Activated CD4-positive, alpha-beta memory T cell treated with anti-CD3 and anti-CD28 coated beads, Interleukin-2, amount 10 ng/mL, durations not matched to agents 7 days and 5 days (primary cell): ENCODE data around the gene MXI1. TPM values are rescaled to one million over a fixed set of nuclear protein-coding genes. Genes with fewer than 3 reads are reported as not detected.
"Not testable (repeated sequence)": the region's sequence is repeated elsewhere in the genome, so short reads cannot be mapped to it uniquely, and the experiment has no call there.

Experiments used
- CTCF ChIA-PET: fragments of 350-600 bp; sonication (Branson Sonifier 250); formaldehyde crosslinking; loops from one replicate; lab custom pipeline; 2021; ENCODE audit warnings: antibody characterized with exemption, inconsistent platforms; lab: Charles Lee
- POLR2A ChIA-PET: fragments of 350-600 bp; sonication (Branson Sonifier 250); formaldehyde crosslinking; loops from one replicate; lab custom pipeline; 2021; ENCODE audit warnings: antibody characterized with exemption; lab: Charles Lee
- DNase-seq: peaks from one replicate; pipeline ENCODE4 v3.0.0-alpha.2; 2020
- H3K27ac Mint-ChIP-seq: one replicate; pipeline ENCODE4 v1.8.0; 2021; ENCODE audit warnings: mild to moderate bottlenecking, mixed read lengths
- H3K27me3 Mint-ChIP-seq: one replicate; pipeline ENCODE4 v1.8.0; 2021; ENCODE audit warnings: mixed read lengths
- H3K36me3 Mint-ChIP-seq: one replicate; pipeline ENCODE4 v1.8.0; 2021; ENCODE audit warnings: low read depth, mixed read lengths
- H3K4me1 Mint-ChIP-seq: one replicate; pipeline ENCODE4 v1.8.0; 2021; ENCODE audit warnings: mixed read lengths
- H3K4me3 Mint-ChIP-seq: one replicate; pipeline ENCODE4 v1.8.0; 2021; ENCODE audit warnings: mild to moderate bottlenecking, mixed read lengths
- H3K9me3 Mint-ChIP-seq: one replicate; pipeline ENCODE4 v1.8.0; 2021; ENCODE audit warnings: mixed read lengths
- total RNA-seq, 2 experiments: library from RNA; stranded (reverse); gene quantifications; one replicate each; pipeline ENCODE4 v1.2.3, GENCODE V29; 2021

MXI1 gene
- total RNA-seq, 2 experiments from 2014 or later = 74.2 to 75.4 TPM

- no peak overlapping the region for H3K27ac Mint-ChIP-seq
- H3K9me3 Mint-ChIP-seq = peaks cover 11% of the 10 kb centered on the region
- no peak for DNase-seq
- peaks cover 3% of the 10 kb centered on the region for H3K27me3 Mint-ChIP-seq
- H3K4me3 Mint-ChIP-seq = no peak overlapping the region
- H3K4me1 Mint-ChIP-seq = peaks cover 23% of the 10 kb centered on the region
- H3K36me3 Mint-ChIP-seq = peaks cover 7% of the 10 kb centered on the region
- ChIA-PET CTCF (interaction anchor here (0.6 to 1.9 kb wide), 2 partner anchors 200 to 229 kb away, joined by 3 to 4 read pairs; no protein-coding TSS in a partner anchor), POLR2A (interaction anchor here (3.1 kb wide), 1 partner anchor 181 kb away, joined by 9 read pairs; no protein-coding TSS in a partner anchor)
These were observed 110.8 kb downstream of the MXI1 start for GRCh38 chr10:110317866-110318850.

- CTCF ChIA-PET = interaction anchor here (1.5 to 2.4 kb wide), 2 partner anchors 32 to 224 kb away, joined by 4 to 13 read pairs; no protein-coding TSS in a partner anchor
- POLR2A ChIA-PET = interaction anchor here (1.2 to 2.2 kb wide), 3 partner anchors 10 to 178 kb away, joined by 3 to 9 read pairs (median 5); no protein-coding TSS in a partner anchor
- H3K27me3 Mint-ChIP-seq = peaks cover under 1% of the 10 kb centered on the region
- H3K4me1 Mint-ChIP-seq = peaks cover 42% of the 10 kb centered on the region
- DNase-seq = no peak
- peaks cover 9% of the 10 kb centered on the region for H3K36me3 Mint-ChIP-seq
- peaks cover 12% of the 10 kb centered on the region for H3K9me3 Mint-ChIP-seq
- no peak overlapping the region for H3K4me3 Mint-ChIP-seq
- H3K27ac Mint-ChIP-seq = no peak overlapping the region
These were observed 114.6 kb downstream of the MXI1 start for GRCh38 chr10:110321869-110322620.

GRCh38 chr10:110323503-110323902 lies 116.1 kb downstream of the MXI1 start:
- Mint-ChIP-seq H3K27me3 (peaks cover 3% of the 10 kb centered on the region), H3K27ac (no peak overlapping the region), H3K4me1 (peaks cover 41% of the 10 kb centered on the region), H3K9me3 (peaks cover 13% of the 10 kb centered on the region), H3K4me3 (no peak overlapping the region), H3K36me3 (peaks cover 9% of the 10 kb centered on the region)
- DNase-seq = no peak
- ChIA-PET POLR2A (interaction anchor here (1.7 to 2.2 kb wide), 2 partner anchors 9 to 176 kb away, joined by 5 to 9 read pairs; no protein-coding TSS in a partner anchor), CTCF (interaction anchor here (0.8 to 1.3 kb wide), 3 partner anchors 10 to 223 kb away, joined by 3 to 4 read pairs (median 3); no protein-coding TSS in a partner anchor)

- Mint-ChIP-seq H3K36me3 (peaks cover 10% of the 10 kb centered on the region), H3K9me3 (peaks cover 15% of the 10 kb centered on the region), H3K27me3 (peaks cover 3% of the 10 kb centered on the region), H3K4me1 (peaks cover 37% of the 10 kb centered on the region), H3K27ac (peak overlapping the region; percentile 58), H3K4me3 (no peak overlapping the region)
- CTCF ChIA-PET = interaction anchor here (1.2 to 1.3 kb wide), 2 partner anchors 10 to 11 kb away, joined by 3 read pairs; no protein-coding TSS in a partner anchor
- DNase-seq = no peak
- POLR2A ChIA-PET = interaction anchor here (1.8 to 2.2 kb wide), 2 partner anchors 11 to 175 kb away, joined by 6 to 9 read pairs; no protein-coding TSS in a partner anchor
These were observed 116.9 kb downstream of the MXI1 start for GRCh38 chr10:110324201-110324804.

- Mint-ChIP-seq H3K27me3 (peaks cover 3% of the 10 kb centered on the region), H3K27ac (peak overlapping the region; percentile 58), H3K4me3 (no peak overlapping the region), H3K9me3 (peaks cover 17% of the 10 kb centered on the region), H3K36me3 (peaks cover 12% of the 10 kb centered on the region), H3K4me1 (peaks cover 37% of the 10 kb centered on the region)
- no peak for DNase-seq
- ChIA-PET POLR2A (interaction anchor here (1.8 kb wide), 1 partner anchor 10 kb away, joined by 6 read pairs; no protein-coding TSS in a partner anchor), CTCF (no interaction called here)
These were observed 117.4 kb downstream of the MXI1 start for GRCh38 chr10:110324805-110325280.

- H3K27me3 Mint-ChIP-seq = peaks cover 3% of the 10 kb centered on the region
- peaks cover 37% of the 10 kb centered on the region for H3K4me1 Mint-ChIP-seq
- peaks cover 24% of the 10 kb centered on the region for H3K36me3 Mint-ChIP-seq
- no peak for DNase-seq
- peaks cover 28% of the 10 kb centered on the region for H3K9me3 Mint-ChIP-seq
- H3K4me3 Mint-ChIP-seq = no peak overlapping the region
- POLR2A ChIA-PET = interaction anchor here (1.1 to 1.2 kb wide), 2 partner anchors 30 to 241 kb away, joined by 3 read pairs; no protein-coding TSS in a partner anchor
- CTCF ChIA-PET = no interaction called here
- peak overlapping the region; percentile 21 for H3K27ac Mint-ChIP-seq
These were observed 119.1 kb downstream of the MXI1 start for GRCh38 chr10:110326351-110327032.

- Mint-ChIP-seq H3K36me3 (peaks cover 29% of the 10 kb centered on the region), H3K4me1 (peaks cover 37% of the 10 kb centered on the region), H3K27me3 (peaks cover 3% of the 10 kb centered on the region), H3K27ac (no peak overlapping the region), H3K4me3 (no peak overlapping the region), H3K9me3 (peaks cover 28% of the 10 kb centered on the region)
- ChIA-PET CTCF (interaction anchor here (0.7 kb wide), 1 partner anchor 219 kb away, joined by 3 read pairs; no protein-coding TSS in a partner anchor), POLR2A (interaction anchor here (1.1 kb wide), 1 partner anchor 240 kb away, joined by 3 read pairs; no protein-coding TSS in a partner anchor)
- no peak for DNase-seq
These were observed 120.0 kb downstream of the MXI1 start for GRCh38 chr10:110327262-110327914.

GRCh38 chr10:110330675-110331074 lies 123.3 kb downstream of the MXI1 start:
- ChIA-PET CTCF (no interaction called here), POLR2A (no interaction called here)

GRCh38 chr10:110331226-110331795 lies 123.9 kb downstream of the MXI1 start:
- H3K36me3 Mint-ChIP-seq = peaks cover 40% of the 10 kb centered on the region
- CTCF ChIA-PET, H3K4me3 Mint-ChIP-seq, H3K27me3 Mint-ChIP-seq, DNase-seq, H3K27ac Mint-ChIP-seq, POLR2A ChIA-PET: not testable (repeated sequence)
- peaks cover 22% of the 10 kb centered on the region for H3K9me3 Mint-ChIP-seq
- peaks cover 41% of the 10 kb centered on the region for H3K4me1 Mint-ChIP-seq

More at GRCh38 chr10:110330675-110331074, 123.3 kb downstream of the MXI1 start:
- H3K9me3 Mint-ChIP-seq = peaks cover 22% of the 10 kb centered on the region
- no peak overlapping the region for H3K4me3 Mint-ChIP-seq
- H3K27ac Mint-ChIP-seq = no peak overlapping the region
- peaks cover 37% of the 10 kb centered on the region for H3K36me3 Mint-ChIP-seq
- peaks cover 3% of the 10 kb centered on the region for H3K27me3 Mint-ChIP-seq
- peaks cover 40% of the 10 kb centered on the region for H3K4me1 Mint-ChIP-seq
- no peak for DNase-seq

- Mint-ChIP-seq H3K36me3 (peaks cover 49% of the 10 kb centered on the region), H3K27ac (peak overlapping the region; percentile 14), H3K9me3 (peaks cover 19% of the 10 kb centered on the region), H3K4me1 (peaks cover 47% of the 10 kb centered on the region), H3K27me3 (no peaks in the 10 kb centered on the region), H3K4me3 (no peak overlapping the region)
- ChIA-PET POLR2A (interaction anchor here (0.9 to 6.8 kb wide), 13 partner anchors 8 to 206 kb away, joined by 3 to 51 read pairs (median 4); no protein-coding TSS in a partner anchor), CTCF (interaction anchor here (0.9 to 2.1 kb wide), 10 partner anchors 11 to 233 kb away, joined by 3 to 14 read pairs (median 3); partner anchors contain the start of gene SMC3)
- no peak for DNase-seq
These were observed 126.8 kb downstream of the MXI1 start for GRCh38 chr10:110334061-110334656.
